SK-N-SH (cell line): ENCODE measurements around the gene CRIP2. TPM values are rescaled to one million over a fixed set of nuclear protein-coding genes. Genes with fewer than 3 reads are reported as not detected.
A peak's percentile ranks its signal among the peaks of the same experiment; 100 is the strongest.

Source experiments
- CTCF ChIA-PET: fragments of 300-600, 350-600 bp; formaldehyde crosslinking; extraction: SDS; loops from one replicate; lab custom pipeline; 2021; lab: Yijun Ruan, JAX
- POLR2A ChIA-PET: fragments of 350-600 bp; sonication (Branson Sonifier 250); formaldehyde crosslinking; extraction: SDS; loops from one replicate; lab custom pipeline; 2020; ENCODE audit warnings: antibody characterized with exemption, inconsistent platforms; lab: Yijun Ruan, JAX
- DNase-seq: peaks from one replicate; pipeline ENCODE4 v3.0.0; 2012
- H2AFZ ChIP-seq: fragments of 200-600 bp; sonication (generic); 2 replicates; pipeline ENCODE4 v1.8.1; 2016; ENCODE audit warnings: antibody characterized with exemption, mild to moderate bottlenecking, low read depth
- H3F3A ChIP-seq: fragments of 200-600 bp; sonication (generic); replicated peaks from 2 replicates; pipeline ENCODE3; 2016; ENCODE audit warnings: antibody characterized with exemption, mild to moderate bottlenecking; ENCODE audit not compliant: insufficient read depth
- H3K27ac ChIP-seq, 2 experiments: fragments of 200-500 bp in 1 of 2; fragments of 200-600 bp in 1 of 2; sonication (Bioruptor generic) in 1 of 2; sonication (generic), shearing (Covaris generic) in 1 of 2; 2 replicates each; pipeline versions ENCODE4 v1.5.1 to v1.6.1; 2014 to 2016; ENCODE audit warnings: low read depth in 2 of 2, inconsistent platforms in 1 of 2, low read length in 1 of 2, mild to moderate bottlenecking in 1 of 2, mixed read lengths in 1 of 2
- H3K27me3 ChIP-seq: fragments of 200-600 bp; sonication (generic), shearing (Covaris generic); 2 replicates; pipeline ENCODE4 v1.6.1; 2016; ENCODE audit warnings: mixed run types; ENCODE audit not compliant: insufficient read depth
- H3K36me3 ChIP-seq, 2 experiments: fragments of 200-500 bp in 1 of 2; fragments of 200-600 bp in 1 of 2; sonication (Bioruptor generic) in 1 of 2; sonication (generic) in 1 of 2; replicated peaks in 1 of 2; 2 replicates each; pipeline versions ENCODE3 to v1.5.1; 2014 to 2016; ENCODE audit warnings: low read length in 1 of 2, mild to moderate bottlenecking in 1 of 2; ENCODE audit not compliant: insufficient read depth in 2 of 2, control insufficient read depth in 1 of 2
- H3K4me1 ChIP-seq, 2 experiments: fragments of 200-500 bp in 1 of 2; fragments of 200-600 bp in 1 of 2; sonication (Bioruptor generic) in 1 of 2; sonication (generic), shearing (Covaris generic) in 1 of 2; 2 replicates each; pipeline versions ENCODE4 v1.5.1 to v1.6.1; 2014 to 2016; ENCODE audit warnings: low read depth in 1 of 2, low read length in 1 of 2, mixed run types in 1 of 2; ENCODE audit not compliant: insufficient read depth in 2 of 2, control insufficient read depth in 1 of 2
- H3K4me2 ChIP-seq: fragments of 200-600 bp; sonication (generic), shearing (Covaris generic); 2 replicates; pipeline ENCODE4 v1.6.1; 2017; ENCODE audit warnings: mixed run types
- H3K4me3 ChIP-seq, 2 experiments: fragments of 200-500 bp in 1 of 2; fragments of 200-600 bp in 1 of 2; sonication (Bioruptor generic) in 1 of 2; sonication (generic), shearing (Covaris generic) in 1 of 2; 2 replicates each; pipeline versions ENCODE4 v1.5.1 to v1.8.1; 2014 to 2016; ENCODE audit warnings: low read depth in 2 of 2, inconsistent platforms in 1 of 2, low read length in 1 of 2, mild to moderate bottlenecking in 1 of 2, mixed read lengths in 1 of 2, moderate library complexity in 1 of 2
- H3K79me2 ChIP-seq: fragments of 200-600 bp; sonication (generic); 2 replicates; pipeline ENCODE4 v1.8.1; 2017; ENCODE audit warnings: mild to moderate bottlenecking; ENCODE audit not compliant: insufficient read depth
- H3K9ac ChIP-seq: fragments of 200-600 bp; sonication (generic); 2 replicates; pipeline ENCODE4 v1.6.1; 2017; ENCODE audit warnings: mixed run types
- H3K9me2 ChIP-seq: fragments of 200-600 bp; sonication (generic); 2 replicates; pipeline ENCODE4 v1.6.1; 2017; ENCODE audit warnings: mixed run types
- H3K9me3 ChIP-seq: fragments of 200-600 bp; sonication (generic); 2 replicates; pipeline ENCODE4 v1.6.1; 2017; ENCODE audit warnings: mixed run types, mild to moderate bottlenecking, moderate library complexity
- H4K20me1 ChIP-seq: fragments of 200-600 bp; sonication (generic); 2 replicates; pipeline ENCODE4 v1.6.1; 2017; ENCODE audit warnings: mild to moderate bottlenecking, mixed run types; ENCODE audit not compliant: insufficient read depth
- CHD2 ChIP-seq: fragments of 150-350 bp; IDR thresholded peaks from 2 replicates; pipeline ENCODE4 v1.6.1; 2018; ENCODE audit warnings: low read length; ENCODE audit not compliant: partially characterized antibody
- CTCF ChIP-seq: fragments of 200-600 bp; sonication (generic); IDR thresholded peaks from 2 replicates; pipeline ENCODE4 v1.6.1; 2017; ENCODE audit warnings: antibody characterized with exemption, mild to moderate bottlenecking, moderate library complexity
- EZH2phosphoT487 ChIP-seq: fragments of 200-600 bp; sonication (generic); IDR thresholded peaks from 2 replicates; pipeline ENCODE4 v1.6.1; 2017; ENCODE audit warnings: low read depth, mixed run types, mild to moderate bottlenecking, antibody characterized with exemption, moderate library complexity, borderline replicate concordance
- FOXJ3 ChIP-seq: sonication (generic); formaldehyde crosslinking; IDR thresholded peaks from 2 replicates; pipeline ENCODE4 v1.5.1; 2020; ENCODE audit warnings: mild to moderate bottlenecking, missing genetic modification reagents
- FOXM1 ChIP-seq: IDR thresholded peaks from 2 replicates; pipeline ENCODE4 v1.4.0; 2012; ENCODE audit warnings: low read depth, mild to moderate bottlenecking
- GATA2 ChIP-seq: sonication (generic); formaldehyde crosslinking; IDR thresholded peaks from 2 replicates; pipeline ENCODE4 v1.5.0; 2020; ENCODE audit warnings: mild to moderate bottlenecking, missing genetic modification reagents
- IRF3 ChIP-seq: fragments of 150-350 bp; IDR thresholded peaks from 2 replicates; pipeline ENCODE4 v1.6.1; 2016; ENCODE audit warnings: mild to moderate bottlenecking, low read depth, low read length
- MXI1 ChIP-seq: IDR thresholded peaks from 2 replicates; pipeline ENCODE4 v1.6.1; 2012; ENCODE audit warnings: mild to moderate bottlenecking, low read depth, low read length, improper control_type of control experiment
- NFIC ChIP-seq: IDR thresholded peaks from 2 replicates; pipeline ENCODE4 v1.4.0; 2012; ENCODE audit warnings: borderline replicate concordance
- NRF1 ChIP-seq: IDR thresholded peaks from 2 replicates; pipeline ENCODE4 v1.6.1; 2012; ENCODE audit warnings: low read depth, mild to moderate bottlenecking, low read length
- PBX3 ChIP-seq: IDR thresholded peaks from 2 replicates; pipeline ENCODE4; 2012
- POLR2AphosphoS5 ChIP-seq: IDR thresholded peaks from 2 replicates; pipeline ENCODE4 v1.6.1; 2012; ENCODE audit warnings: low read depth, low read length
- RAD21 ChIP-seq: IDR thresholded peaks from 2 replicates; pipeline ENCODE4 v1.6.1; 2012; ENCODE audit warnings: mild to moderate bottlenecking, low read length
- RCOR1 ChIP-seq: fragments of 150-350 bp; IDR thresholded peaks from 2 replicates; pipeline ENCODE4 v1.6.1; 2017; ENCODE audit warnings: antibody characterized with exemption, low read length
- SIN3A ChIP-seq: IDR thresholded peaks from 2 replicates; pipeline ENCODE4 v1.6.1; 2012; ENCODE audit warnings: low read depth, mild to moderate bottlenecking, low read length, moderate library complexity, borderline replicate concordance
- SMC3 ChIP-seq: IDR thresholded peaks from 2 replicates; pipeline ENCODE4 v1.6.1; 2012; ENCODE audit warnings: low read depth, low read length, improper control_type of control experiment
- YY1 ChIP-seq: IDR thresholded peaks from 2 replicates; pipeline ENCODE4 v1.4.0; 2012; ENCODE audit warnings: low read depth, mild to moderate bottlenecking
- WGBS: methylation state at CpG from one replicate; pipeline ENCODE4 v1.1.6; 2017; ENCODE audit warnings: low lambda C conversion rate; 5-methylcytosine and 5-hydroxymethylcytosine counted together
- polyA plus RNA-seq, 3 experiments: library from polyadenylated mRNA; depleted of rRNA; stranded (reverse); fragments of >200 nt; gene quantifications; 2 replicates each; pipeline ENCODE4 v1.2.3, GENCODE V29; 2012

CRIP2 gene
- polyA plus RNA-seq, 1 of the 3 experiments (the other 2 are of a cell fraction): 335 TPM

GRCh38 chr14:105498430-105499255 is 24.0 kb downstream of the CRIP2 start:
- Histone ChIP-seq H3K9ac (no peak overlapping the region), H3K79me2 (no peaks in the 10 kb centered on the region), H3K4me2 (no peak overlapping the region), H3K27ac (no peak overlapping the region), H3K9me3 (no peaks in the 10 kb centered on the region), H4K20me1 (no peaks in the 10 kb centered on the region), H3K9me2 (no peaks in the 10 kb centered on the region), H3K27me3 (no peaks in the 10 kb centered on the region), H3K4me3 (no peak overlapping the region), H2AFZ (no peak overlapping the region), H3K36me3 (no peaks in the 10 kb centered on the region), H3F3A (no peaks in the 10 kb centered on the region), H3K4me1 (no peaks in the 10 kb centered on the region)
- WGBS: 96% methylated on average over 15 of the region's 36 CpGs
- CTCF ChIA-PET: interaction anchor here (0.6 to 1.4 kb wide), 2 partner anchors 9 kb away, joined by 4 to 5 read pairs; no protein-coding TSS in a partner anchor
- no peak for DNase-seq
- TF ChIP-seq NFIC (no peak), CHD2 (no peak), SIN3A (no peak), FOXM1 (no peak), YY1 (no peak), IRF3 (no peak)
- POLR2A ChIA-PET: no interaction called here

DNA sequence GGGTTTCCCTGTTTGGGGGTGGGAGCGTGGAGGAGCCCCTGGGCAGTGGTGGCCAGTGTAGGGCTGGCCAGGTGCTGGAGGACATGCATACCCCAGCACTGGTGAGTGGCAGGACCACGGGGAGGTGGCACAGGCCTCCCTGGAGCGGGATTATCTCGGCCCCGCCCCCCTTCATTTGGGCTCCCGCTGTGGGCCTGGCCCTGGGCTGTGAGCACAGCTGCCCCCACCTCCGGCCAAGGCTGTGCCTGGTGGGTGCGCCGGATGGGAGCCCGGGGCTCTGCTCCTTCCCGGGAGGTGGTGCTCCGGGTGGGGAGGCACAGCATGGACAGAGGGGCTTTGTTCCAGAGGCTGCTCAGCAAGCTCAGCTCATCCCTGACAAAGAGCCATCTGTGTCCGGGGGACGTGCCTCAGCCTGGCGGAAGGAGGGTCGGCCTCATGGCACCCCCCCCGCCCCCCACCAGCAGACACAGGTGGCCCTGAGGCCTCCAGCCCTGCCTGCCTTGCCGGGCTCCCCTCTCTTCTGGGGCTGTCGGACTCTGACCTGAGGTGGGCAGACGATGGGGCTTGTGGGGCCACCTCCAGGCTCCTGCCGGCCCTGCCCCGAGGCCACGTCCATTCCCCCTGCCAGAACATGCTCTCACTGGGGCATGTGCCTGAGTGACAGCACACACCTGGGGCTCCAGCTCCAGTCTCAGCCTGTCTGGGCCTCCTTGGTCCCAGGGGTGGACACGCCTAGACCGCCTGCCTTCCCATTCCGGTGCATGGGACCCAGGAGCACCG is 24.8 kb downstream of the CRIP2 start:
- Histone ChIP-seq H3F3A (no peaks in the 10 kb centered on the region), H3K27me3 (no peaks in the 10 kb centered on the region), H3K4me3 (no peak overlapping the region), H2AFZ (no peak overlapping the region), H3K4me2 (no peak overlapping the region), H3K36me3 (no peaks in the 10 kb centered on the region), H4K20me1 (no peaks in the 10 kb centered on the region), H3K79me2 (no peaks in the 10 kb centered on the region), H3K9ac (no peak overlapping the region), H3K9me2 (no peaks in the 10 kb centered on the region), H3K4me1 (peaks cover 0 to 3% of the 10 kb centered on the region in 2 experiments; a peak in 1 of 4 replicates), H3K27ac (no peak overlapping the region), H3K9me3 (no peaks in the 10 kb centered on the region)
- DNase-seq: peak; percentile 33
- TF ChIP-seq CTCF: no peak
- no peak for TF ChIP-seq MXI1
- TF ChIP-seq NRF1: no peak
- TF ChIP-seq RCOR1: no peak
- TF ChIP-seq IRF3: no peak
- no peak for TF ChIP-seq YY1
- TF ChIP-seq GATA2 (CRISPR knock-in tag): no peak
- no peak for TF ChIP-seq NFIC
- TF ChIP-seq RAD21: no peak
- TF ChIP-seq SMC3: no peak
- no peak for TF ChIP-seq FOXJ3 (CRISPR knock-in tag)
- TF ChIP-seq PBX3: no peak
- no peak for TF ChIP-seq POLR2AphosphoS5
- no peak for TF ChIP-seq EZH2phosphoT487
- no peak for TF ChIP-seq CHD2
- WGBS: 100% methylated on average over 2 of the region's 27 CpGs
- ChIA-PET CTCF (interaction anchor here (0.6 to 1.4 kb wide), 3 partner anchors 8 to 18 kb away, joined by 4 to 5 read pairs (median 4); no protein-coding TSS in a partner anchor), POLR2A (interaction anchor here (0.8 kb wide), 1 partner anchor 18 kb away, joined by 3 read pairs; no protein-coding TSS in a partner anchor)
